Measurements from ENCODE around the gene ERMP1. TPM values are rescaled to one million over a fixed set of nuclear protein-coding genes. Genes with fewer than 3 reads are reported as not detected.

The ERMP1 gene
- total and polyA plus RNA-seq, 10 of the 15 experiments (the other 5 are each of a cell fraction or from before 2014, with no cell fraction given) = 2.4 to 42.1 (median 8.1) TPM

DNA sequence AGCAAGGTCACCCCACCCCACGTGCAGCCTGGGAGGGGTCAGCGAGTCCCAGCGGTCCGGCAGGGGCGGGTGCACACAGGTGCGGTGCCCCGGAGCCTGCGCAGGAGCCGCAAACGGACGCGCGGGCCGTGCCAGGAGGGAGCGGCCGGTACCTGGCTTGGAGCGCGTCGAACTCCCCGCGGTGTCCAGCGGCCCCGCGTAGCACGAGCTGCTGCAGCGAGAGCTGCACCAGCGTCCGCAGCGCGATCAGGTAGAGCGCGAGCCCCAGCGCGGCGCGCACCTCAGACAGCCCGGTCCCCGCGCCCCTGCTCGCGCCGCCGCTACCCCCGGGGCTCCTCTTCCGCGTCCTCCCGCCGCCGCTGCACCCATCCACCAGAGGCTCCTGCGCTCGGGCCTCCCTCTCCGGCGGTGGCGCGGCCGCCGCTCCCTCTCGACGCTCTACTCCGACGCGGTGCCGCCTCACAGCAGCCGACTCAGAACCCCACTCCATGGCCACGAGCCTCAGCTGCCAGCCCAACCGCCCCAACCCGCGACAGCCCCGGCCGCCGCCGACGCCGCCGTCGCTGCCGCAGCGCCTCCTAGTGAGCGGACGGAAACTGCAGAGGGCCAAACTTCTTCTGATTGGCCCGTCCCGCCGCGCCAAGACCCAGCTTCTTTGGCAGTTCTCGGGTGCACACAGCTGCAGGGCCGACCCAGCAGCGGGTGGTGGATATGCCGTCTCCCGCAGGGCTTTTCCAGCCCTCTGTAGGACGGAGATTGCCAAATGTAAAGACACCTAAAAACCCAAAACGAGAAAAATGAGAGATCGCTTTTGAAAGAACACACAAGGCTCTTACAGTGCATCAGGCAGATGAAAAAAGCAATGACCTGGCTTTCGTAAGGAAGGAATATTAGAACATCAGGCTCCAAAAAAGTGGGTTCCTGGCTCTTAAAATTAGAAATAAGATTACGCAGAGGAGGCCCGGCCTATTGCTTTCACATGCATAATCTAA is at the start of gene ERMP1 (continued):
- TF ChIP-seq, protein P1, sequence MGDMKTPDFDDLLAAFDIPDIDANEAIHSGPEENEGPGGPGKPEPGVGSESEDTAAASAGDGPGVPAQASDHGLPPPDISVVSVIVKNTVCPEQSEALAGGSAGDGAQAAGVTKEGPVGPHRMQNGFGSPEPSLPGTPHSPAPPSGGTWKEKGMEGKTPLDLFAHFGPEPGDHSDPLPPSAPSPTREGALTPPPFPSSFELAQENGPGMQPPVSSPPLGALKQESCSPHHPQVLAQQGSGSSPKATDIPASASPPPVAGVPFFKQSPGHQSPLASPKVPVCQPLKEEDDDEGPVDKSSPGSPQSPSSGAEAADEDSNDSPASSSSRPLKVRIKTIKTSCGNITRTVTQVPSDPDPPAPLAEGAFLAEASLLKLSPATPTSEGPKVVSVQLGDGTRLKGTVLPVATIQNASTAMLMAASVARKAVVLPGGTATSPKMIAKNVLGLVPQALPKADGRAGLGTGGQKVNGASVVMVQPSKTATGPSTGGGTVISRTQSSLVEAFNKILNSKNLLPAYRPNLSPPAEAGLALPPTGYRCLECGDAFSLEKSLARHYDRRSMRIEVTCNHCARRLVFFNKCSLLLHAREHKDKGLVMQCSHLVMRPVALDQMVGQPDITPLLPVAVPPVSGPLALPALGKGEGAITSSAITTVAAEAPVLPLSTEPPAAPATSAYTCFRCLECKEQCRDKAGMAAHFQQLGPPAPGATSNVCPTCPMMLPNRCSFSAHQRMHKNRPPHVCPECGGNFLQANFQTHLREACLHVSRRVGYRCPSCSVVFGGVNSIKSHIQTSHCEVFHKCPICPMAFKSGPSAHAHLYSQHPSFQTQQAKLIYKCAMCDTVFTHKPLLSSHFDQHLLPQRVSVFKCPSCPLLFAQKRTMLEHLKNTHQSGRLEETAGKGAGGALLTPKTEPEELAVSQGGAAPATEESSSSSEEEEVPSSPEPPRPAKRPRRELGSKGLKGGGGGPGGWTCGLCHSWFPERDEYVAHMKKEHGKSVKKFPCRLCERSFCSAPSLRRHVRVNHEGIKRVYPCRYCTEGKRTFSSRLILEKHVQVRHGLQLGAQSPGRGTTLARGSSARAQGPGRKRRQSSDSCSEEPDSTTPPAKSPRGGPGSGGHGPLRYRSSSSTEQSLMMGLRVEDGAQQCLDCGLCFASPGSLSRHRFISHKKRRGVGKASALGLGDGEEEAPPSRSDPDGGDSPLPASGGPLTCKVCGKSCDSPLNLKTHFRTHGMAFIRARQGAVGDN (IDR thresholded peaks at IDR 0.05) = peak; percentile 61; the same call in 1 of the 2 replicates
- peak; percentile 85; the same call in 1 of the 2 replicates for TF ChIP-seq ESRRA (IDR thresholded peaks at IDR 0.05; ENCODE audit: low read length)
- TF ChIP-seq ZNF24 (IDR thresholded peaks at IDR 0.05) = no peak
- peak; percentile 80 for TF ChIP-seq RELA (IDR thresholded peaks at IDR 0.05; ENCODE audit: borderline replicate concordance, partially characterized antibody)
- no peak for TF ChIP-seq FOXK2 (IDR thresholded peaks at IDR 0.05)
- TF ChIP-seq TAF1 (IDR thresholded peaks at IDR 0.05; ENCODE audit: borderline replicate concordance, low read depth, low read length) = peak; percentile 73; the same call in 1 of the 2 replicates
- peak; percentile 87; the same call in 1 of the 2 replicates for TF ChIP-seq DPF2 (IDR thresholded peaks at IDR 0.05)
- peak; percentile 52 for TF ChIP-seq NR2F1 (conservative IDR thresholded peaks at IDR 0.05)
- TF ChIP-seq STAT3 (IDR thresholded peaks at IDR 0.05; ENCODE audit: low read depth, low read length) = no peak
- TF ChIP-seq KDM1A (IDR thresholded peaks at IDR 0.05; ENCODE audit: borderline replicate concordance) = no peak
- TF ChIP-seq CBFB (IDR thresholded peaks at IDR 0.05; ENCODE audit: low read depth) = peak; percentile 49; the same call in 1 of the 2 replicates
- TF ChIP-seq MEF2A (IDR thresholded peaks at IDR 0.05; ENCODE audit: insufficient read depth, low read depth, low read length) = 0 out of 2 replicates have a peak, but pooled peaks have one; percentile 23
- peak; percentile 98 for TF ChIP-seq SMARCA5 (IDR thresholded peaks at IDR 0.05)
- TF ChIP-seq CBX5 (IDR thresholded peaks at IDR 0.05; ENCODE audit: low read depth) = peak; percentile 83
- no peak for TF ChIP-seq ZZZ3 (IDR thresholded peaks at IDR 0.05; ENCODE audit: control insufficient read depth, insufficient read length, low read depth)
- TF ChIP-seq JUNB (IDR thresholded peaks at IDR 0.05) = no peak
- TF ChIP-seq TCF12 (IDR thresholded peaks at IDR 0.05; ENCODE audit: low read depth, low read length) = peak; percentile 72; the same call in 1 of the 2 replicates
- peak; percentile 70; the same call in 1 of the 2 replicates for TF ChIP-seq POLR2AphosphoS5 (IDR thresholded peaks at IDR 0.05; ENCODE audit: low read length)
- TF ChIP-seq TCF3 (IDR thresholded peaks at IDR 0.05; ENCODE audit: borderline replicate concordance, insufficient read depth, low read depth, low read length) = peak; percentile 80; the same call in 1 of the 2 replicates
- peak; percentile 78 for TF ChIP-seq YY1 (IDR thresholded peaks at IDR 0.05; ENCODE audit: low read depth, low read length)
- TF ChIP-seq MXI1 (IDR thresholded peaks at IDR 0.05; ENCODE audit: low read depth, low read length) = peak; percentile 59
- TF ChIP-seq SP1 (IDR thresholded peaks at IDR 0.05; ENCODE audit: low read depth, low read length) = peak; percentile 20
- 0 out of 2 replicates have a peak, but pooled peaks have one; percentile 9 for TF ChIP-seq ATF7 (IDR thresholded peaks at IDR 0.05; ENCODE audit: low read depth)
- 0 out of 2 replicates have a peak, but pooled peaks have one; percentile 32 for TF ChIP-seq CHD2 (IDR thresholded peaks at IDR 0.05; ENCODE audit: borderline replicate concordance, low read depth, low read length)
- no peak for TF ChIP-seq SIX5 (IDR thresholded peaks at IDR 0.05; ENCODE audit: low read depth, low read length, severe bottlenecking)
- peak; percentile 94 for TF ChIP-seq GATAD2B (conservative IDR thresholded peaks at IDR 0.05; ENCODE audit: low read depth)
- TF ChIP-seq, protein P2, sequence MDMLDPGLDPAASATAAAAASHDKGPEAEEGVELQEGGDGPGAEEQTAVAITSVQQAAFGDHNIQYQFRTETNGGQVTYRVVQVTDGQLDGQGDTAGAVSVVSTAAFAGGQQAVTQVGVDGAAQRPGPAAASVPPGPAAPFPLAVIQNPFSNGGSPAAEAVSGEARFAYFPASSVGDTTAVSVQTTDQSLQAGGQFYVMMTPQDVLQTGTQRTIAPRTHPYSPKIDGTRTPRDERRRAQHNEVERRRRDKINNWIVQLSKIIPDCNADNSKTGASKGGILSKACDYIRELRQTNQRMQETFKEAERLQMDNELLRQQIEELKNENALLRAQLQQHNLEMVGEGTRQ (IDR thresholded peaks at IDR 0.05; ENCODE audit: borderline replicate concordance, low read depth, low read length) = no peak
- TF ChIP-seq KAT2A (conservative IDR thresholded peaks at IDR 0.05; ENCODE audit: control insufficient read depth, low read depth, low read length) = no peak

All from GM12878 (cell line).